Measurements from ENCODE around the gene RAB22A. TPM values are rescaled to one million over a fixed set of nuclear protein-coding genes. Genes with fewer than 3 reads are reported as not detected.

The RAB22A gene
- total RNA-seq, 2 experiments from 2014 or later: 15.5 to 18.0 TPM

Other genes with a start within 250 kb of the RAB22A start
- gene ANKRD60, start 81.1 kb upstream of the RAB22A start, total RNA-seq: not detected
- 10 to 100 TPM; 31.0 to 39.1 TPM for gene VAPB, start 79.5 kb downstream of the RAB22A start, total RNA-seq
- not detected for gene APCDD1L, start 205.7 kb downstream of the RAB22A start, total RNA-seq